B cell (primary cell): ENCODE results near the gene CALN1. TPM values are rescaled to one million over a fixed set of nuclear protein-coding genes. Genes with fewer than 3 reads are reported as not detected.

ENCODE experiments used
- ATAC-seq: fragments of 200-7000 bp; cut with Tn5 transposase; one replicate; pipeline ENCODE4 v1.10.0; 2021; ENCODE audit warnings: low read depth, mild to moderate bottlenecking, moderate number of reproducible peaks, moderate library complexity
- CTCF ChIA-PET: fragments of 350-600 bp; sonication (Branson Sonifier 250); formaldehyde crosslinking; loops from one replicate; lab custom pipeline; 2021; ENCODE audit warnings: antibody characterized with exemption, inconsistent platforms; lab: Charles Lee
- POLR2A ChIA-PET: fragments of 350-600 bp; sonication (Branson Sonifier 250); formaldehyde crosslinking; loops from one replicate; lab custom pipeline; 2021; ENCODE audit warnings: antibody characterized with exemption; lab: Charles Lee
- DNase-seq: peaks from one replicate; pipeline ENCODE4 v3.0.0; 2013
- H2AFZ ChIP-seq: 2 replicates; pipeline ENCODE4 v1.6.1; 2012; ENCODE audit warnings: mild to moderate bottlenecking, low read depth, low read length; ENCODE audit not compliant: insufficient read depth, poor library complexity, severe bottlenecking
- H3K27ac ChIP-seq, 2 donors: 1 replicate in 1 of 2; 2 replicates in 1 of 2; pipeline ENCODE4 v1.5.1; 2012 to 2013; ENCODE audit warnings: low read length in 2 of 2, mild to moderate bottlenecking in 2 of 2, moderate library complexity in 1 of 2
- H3K27me3 ChIP-seq, 4 experiments: fragments of 200-600 bp in 1 of 4; sonication (generic) in 1 of 4; replicated peaks in 1 of 4; 1 replicate in 2 of 4; 2 replicates in 2 of 4; pipeline versions ENCODE4 v1.6.1 to v1.7.0; 2013 to 2016; ENCODE audit warnings: low read length in 3 of 4, mild to moderate bottlenecking in 2 of 4, mixed read lengths in 1 of 4, moderate library complexity in 1 of 4; ENCODE audit not compliant: insufficient read depth in 4 of 4, control insufficient read depth in 3 of 4; ENCODE audit errors: control extremely low read depth in 1 of 4
- H3K36me3 ChIP-seq, 2 experiments: replicated peaks in 1 of 2; 1 replicate in 1 of 2; 2 replicates in 1 of 2; pipeline versions ENCODE4 v1.6.1 to v1.7.1; 2013; ENCODE audit warnings: low read length in 1 of 2; ENCODE audit not compliant: insufficient read depth in 2 of 2, control insufficient read depth in 1 of 2; ENCODE audit errors: control extremely low read depth in 1 of 2, extremely low read depth in 1 of 2
- H3K4me1 ChIP-seq, 2 donors: fragments of 200-600 bp in 1 of 2; sonication (generic) in 1 of 2; 1 replicate in 1 of 2; 2 replicates in 1 of 2; pipeline versions ENCODE4 v1.5.1 to v1.6.1; 2013 to 2017; ENCODE audit warnings: low read length in 2 of 2; ENCODE audit not compliant: control insufficient read depth in 2 of 2, insufficient read depth in 2 of 2
- H3K4me2 ChIP-seq: replicated peaks from 2 replicates; pipeline ENCODE3; 2012; ENCODE audit warnings: mild to moderate bottlenecking, low read depth, low read length; ENCODE audit not compliant: poor library complexity, severe bottlenecking
- H3K4me3 ChIP-seq, 5 experiments: fragments of 200-600 bp in 1 of 5; sonication (generic) in 1 of 5; 1 replicate in 3 of 5; 2 replicates in 2 of 5; pipeline versions ENCODE4 v1.5.1 to v1.7.0; 2011 to 2016; ENCODE audit warnings: low read length in 4 of 5, mild to moderate bottlenecking in 4 of 5, low read depth in 2 of 5, control low read depth in 1 of 5, moderate library complexity in 1 of 5; ENCODE audit not compliant: insufficient read depth in 1 of 5; ENCODE audit errors: control extremely low read depth in 1 of 5, extremely low read depth in 1 of 5
- H3K79me2 ChIP-seq: fragments of 200-600 bp; sonication (generic); one replicate; pipeline ENCODE4 v1.6.0; 2016; ENCODE audit warnings: low read length; ENCODE audit not compliant: control insufficient read depth, insufficient read depth
- H3K9ac ChIP-seq: fragments of 200-600 bp; sonication (generic); 2 replicates; pipeline ENCODE4 v1.6.1; 2017; ENCODE audit warnings: mild to moderate bottlenecking, low read length, moderate library complexity
- H3K9me3 ChIP-seq, 3 donors: one replicate each; pipeline versions ENCODE4 v1.6.1 to v1.7.1; 2013; ENCODE audit warnings: low read length in 2 of 3; ENCODE audit not compliant: control insufficient read depth in 2 of 3, insufficient read depth in 1 of 3; ENCODE audit errors: control extremely low read depth in 1 of 3
- H4K20me1 ChIP-seq: 2 replicates; pipeline ENCODE4 v1.6.0; 2012; ENCODE audit warnings: mild to moderate bottlenecking, low read length; ENCODE audit not compliant: insufficient read depth, control insufficient read depth, poor library complexity, severe bottlenecking
- H3K27ac Mint-ChIP-seq: one replicate; pipeline ENCODE4 v1.8.0; 2021; ENCODE audit warnings: mixed read lengths
- H3K27me3 Mint-ChIP-seq: one replicate; pipeline ENCODE4 v1.8.0; 2021; ENCODE audit warnings: mixed read lengths
- H3K4me1 Mint-ChIP-seq: one replicate; pipeline ENCODE4 v1.8.0; 2021; ENCODE audit warnings: mixed read lengths
- H3K4me3 Mint-ChIP-seq: one replicate; pipeline ENCODE4 v1.8.0; 2021; ENCODE audit warnings: mixed read lengths
- H3K9me3 Mint-ChIP-seq: one replicate; pipeline ENCODE4 v1.8.0; 2022; ENCODE audit warnings: mixed read lengths; ENCODE audit not compliant: insufficient read depth
- CTCF ChIP-seq: fragments of 200-600 bp; IDR thresholded peaks from one replicate; pipeline ENCODE4 v1.8.0; 2022; ENCODE audit warnings: antibody characterized with exemption, mild to moderate bottlenecking
- EZH2 ChIP-seq: IDR thresholded peaks from 2 replicates; pipeline ENCODE4 v1.6.1; 2012; ENCODE audit warnings: borderline replicate concordance, low read depth, mild to moderate bottlenecking, moderate library complexity, low read length; ENCODE audit not compliant: insufficient read depth, poor library complexity, severe bottlenecking
- WGBS: methylation state at CpG from one replicate; pipeline ENCODE4 v1.1.5; 2013; ENCODE audit warnings: missing lambda C conversion rate; ENCODE audit not compliant: insufficient coverage; 5-methylcytosine and 5-hydroxymethylcytosine counted together
- intact Hi-C: fragments of 100-400 bp; cut with micrococcal nuclease; formaldehyde crosslinking; loops from one replicate; pipeline ENCODE4 v1.10.0; 2022
- polyA plus RNA-seq: library from polyadenylated mRNA; depleted of rRNA; stranded (reverse); fragments of >200 nt; gene quantifications from 2 replicates; pipeline ENCODE4 v1.2.3, GENCODE V29; 2012
- total RNA-seq, 2 donors: library from RNA; stranded (reverse); fragments of 120-200 nt in 1 of 2; gene quantifications; 1 replicate in 1 of 2; 2 replicates in 1 of 2; pipeline versions ENCODE4 v1.2.3 to v1.2.4, GENCODE V29; 2013 to 2022

The CALN1 gene
- total and polyA plus RNA-seq, 2 donors (not counting 1 experiment from before 2014, with no cell fraction given): not detected

- Histone ChIP-seq H3K79me2 (no peaks in the 10 kb centered on the region), H3K36me3 (no peaks in the 10 kb centered on the region), H3K4me1 (no peaks in the 10 kb centered on the region), H3K27ac (no peak overlapping the region), H2AFZ (no peak overlapping the region), H3K9me3 (peaks cover 0 to 8% (median 0%) of the 10 kb centered on the region in 3 donors), H3K4me2 (no peak overlapping the region), H3K27me3 (no peaks in the 10 kb centered on the region), H3K4me3 (no peak overlapping the region), H3K9ac (no peak overlapping the region), H4K20me1 (no peaks in the 10 kb centered on the region)
- ChIA-PET POLR2A (no interaction called here), CTCF (no interaction called here)
- intact Hi-C loops: no loop called here
- ATAC-seq (no peak), DNase-seq (no peak)
- no peak overlapping the region for H3K4me3 Mint-ChIP-seq
- 82% methylated on average over 4 of the region's 7 CpGs for WGBS
- H3K4me1 Mint-ChIP-seq: no peaks in the 10 kb centered on the region
- peaks cover 10% of the 10 kb centered on the region for H3K27me3 Mint-ChIP-seq
- H3K27ac Mint-ChIP-seq: no peak overlapping the region
- TF ChIP-seq CTCF: no peak
- TF ChIP-seq EZH2: no peak
- no peaks in the 10 kb centered on the region for H3K9me3 Mint-ChIP-seq
Measured at GRCh38 chr7:72446131-72446530, 34.0 kb upstream of the CALN1 start.

- no peak overlapping the region for H3K4me2 ChIP-seq
- H3K4me1 ChIP-seq: no peaks in the 10 kb centered on the region
- Mint-ChIP-seq H3K4me1 (no peaks in the 10 kb centered on the region), H3K27me3 (peaks cover 10% of the 10 kb centered on the region), H3K27ac (no peak overlapping the region), H3K4me3 (no peak overlapping the region), H3K9me3 (no peaks in the 10 kb centered on the region)
- POLR2A ChIA-PET: no interaction called here
- no peak for ATAC-seq
- DNase-seq: no peak
- H3K4me3 ChIP-seq: no peak overlapping the region
- H3K27ac ChIP-seq: no peak overlapping the region
- no peaks in the 10 kb centered on the region for H4K20me1 ChIP-seq
- WGBS: 97% methylated on average over 8 of the region's 10 CpGs
- H3K9ac ChIP-seq: no peak overlapping the region
- H2AFZ ChIP-seq: no peak overlapping the region
- no peak for TF ChIP-seq CTCF
- no peak for TF ChIP-seq EZH2
- no peaks in the 10 kb centered on the region for H3K36me3 ChIP-seq
- no peaks in the 10 kb centered on the region for H3K79me2 ChIP-seq
- intact Hi-C loops: no loop called here
- no peaks in the 10 kb centered on the region for H3K27me3 ChIP-seq
- CTCF ChIA-PET: no interaction called here
- H3K9me3 ChIP-seq: peaks cover 0 to 8% (median 0%) of the 10 kb centered on the region in 3 donors
Measured at GRCh38 chr7:72445580-72445979, 33.4 kb upstream of the CALN1 start.
